ENCODE measurements around the gene CDC14A.

Gene CDC14A

DNA sequence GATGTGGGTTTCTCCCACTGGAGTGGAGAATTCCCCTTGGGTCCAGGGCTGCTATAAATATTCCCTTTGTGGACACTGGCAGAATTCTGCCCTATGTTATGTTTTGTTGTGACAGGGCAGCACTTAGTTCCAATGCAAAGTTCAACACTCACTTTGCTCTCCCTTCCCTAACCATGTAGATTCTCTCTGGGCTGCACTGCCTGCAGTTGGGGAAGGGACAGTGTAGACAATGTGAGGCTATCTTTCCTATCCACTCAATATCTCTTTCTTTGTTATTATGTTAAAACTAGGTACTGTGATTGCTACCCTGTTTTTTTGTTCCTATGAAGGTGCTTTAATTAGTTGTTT is 205.3 kb downstream of the CDC14A start:
- no peaks in the 10 kb centered on the region for H3K4me1 ChIP-seq (ENCODE audit: insufficient read depth, low read length)
- no peak overlapping the region for H3K9ac ChIP-seq (ENCODE audit: low read depth, low read length)
- no peaks in the 10 kb centered on the region for H3K36me3 ChIP-seq (ENCODE audit: insufficient read depth, low read length)
- H3K9me3 ChIP-seq (ENCODE audit: control insufficient read depth, insufficient read depth, low read length): no peaks in the 10 kb centered on the region

DNA sequence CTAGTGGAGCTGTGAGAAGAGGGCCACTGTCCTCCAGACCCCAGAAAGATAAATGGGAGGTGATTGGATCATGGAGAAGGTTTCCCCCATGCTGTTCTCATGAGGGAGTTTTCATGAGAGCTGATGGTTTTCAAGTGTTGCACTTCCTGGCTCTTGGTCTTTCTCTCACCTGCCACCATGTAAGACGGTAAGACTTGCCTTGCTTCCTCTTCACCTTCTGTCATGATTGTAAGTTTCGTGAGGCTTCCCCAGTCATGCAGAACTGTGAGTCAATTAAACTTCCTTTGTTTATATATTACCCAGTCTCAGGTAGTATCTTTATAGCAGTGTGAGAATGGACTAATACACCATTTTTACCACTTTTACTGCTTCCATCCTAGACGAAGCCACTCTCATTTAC is 213.2 kb downstream of the CDC14A start:
- no peak overlapping the region for H3K9ac ChIP-seq (ENCODE audit: low read depth, low read length)
- H3K36me3 ChIP-seq (ENCODE audit: insufficient read depth, low read length): no peaks in the 10 kb centered on the region
- H3K9me3 ChIP-seq (ENCODE audit: control insufficient read depth, insufficient read depth, low read length): no peaks in the 10 kb centered on the region
- no peaks in the 10 kb centered on the region for H3K4me1 ChIP-seq (ENCODE audit: insufficient read depth, low read length)

DNA sequence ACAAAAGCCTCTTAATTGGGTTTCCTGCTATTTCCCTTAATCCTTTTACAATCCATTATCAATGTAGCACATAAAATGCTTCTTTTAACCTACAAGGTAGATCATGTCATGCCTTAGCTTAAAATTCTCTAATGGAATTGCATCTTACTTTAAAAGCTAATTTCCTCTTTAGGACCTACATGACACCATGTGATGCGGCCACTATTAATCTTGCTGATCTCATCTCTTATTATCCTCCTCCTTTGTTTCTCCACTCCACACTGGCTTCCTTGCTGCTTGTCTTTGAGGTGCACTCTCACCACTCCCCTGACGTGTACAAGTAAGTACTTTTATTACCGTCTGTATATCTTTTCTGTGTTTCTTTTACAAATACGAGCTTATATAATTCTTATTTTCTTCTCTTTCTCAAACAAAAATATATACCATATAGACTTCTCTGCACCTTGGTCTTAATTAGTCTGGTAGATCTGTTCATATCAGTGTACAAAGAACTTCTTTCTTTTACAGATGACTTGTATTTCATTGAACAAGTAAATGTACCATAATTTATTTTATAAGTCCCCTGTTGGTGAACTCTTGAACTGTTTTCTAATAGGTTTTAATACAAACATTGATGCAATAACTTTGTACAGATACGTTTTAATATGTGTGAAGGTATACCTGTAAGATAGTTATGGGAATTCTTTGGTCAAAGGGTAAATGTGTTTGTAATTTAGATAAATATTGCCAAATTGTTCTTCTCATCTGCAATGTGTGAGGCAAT is 213.8 kb downstream of the CDC14A start:
- Histone ChIP-seq H3K36me3 (ENCODE audit: insufficient read depth, low read length) (no peaks in the 10 kb centered on the region), H3K4me1 (ENCODE audit: insufficient read depth, low read length) (no peaks in the 10 kb centered on the region), H3K9ac (ENCODE audit: low read depth, low read length) (no peak overlapping the region), H3K9me3 (ENCODE audit: control insufficient read depth, insufficient read depth, low read length) (no peaks in the 10 kb centered on the region)

DNA sequence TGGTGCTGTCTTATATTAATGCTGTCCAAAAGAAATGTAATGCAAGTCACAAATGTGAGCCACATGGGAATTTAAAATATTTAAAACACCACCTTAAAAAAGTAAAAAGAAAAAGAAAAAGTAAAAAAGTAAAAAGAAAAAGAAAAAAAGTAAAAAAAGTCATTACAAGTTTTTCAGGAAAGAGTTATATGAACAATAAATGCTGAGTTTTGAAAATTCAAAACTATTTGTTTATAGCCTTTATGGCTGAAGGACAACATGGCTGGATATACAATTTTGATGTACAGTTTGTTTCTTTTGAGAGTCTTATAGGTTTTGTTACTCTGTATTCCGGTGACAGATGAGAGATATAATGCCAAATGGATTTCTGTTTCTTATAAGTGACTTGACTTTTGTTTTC is 214.8 kb downstream of the CDC14A start:
- Histone ChIP-seq H3K4me1 (ENCODE audit: insufficient read depth, low read length) (no peaks in the 10 kb centered on the region), H3K36me3 (ENCODE audit: insufficient read depth, low read length) (no peaks in the 10 kb centered on the region), H3K9ac (ENCODE audit: low read depth, low read length) (no peak overlapping the region), H3K9me3 (ENCODE audit: control insufficient read depth, insufficient read depth, low read length) (no peaks in the 10 kb centered on the region)

All from ES-I3 (cell line).